B cell (primary cell): ENCODE data around the gene XPO4.

ENCODE experiments used
- EZH2 ChIP-seq: IDR thresholded peaks from 2 replicates; pipeline ENCODE4 v1.6.1; 2012; ENCODE audit warnings: borderline replicate concordance, low read depth, mild to moderate bottlenecking, moderate library complexity, low read length; ENCODE audit not compliant: insufficient read depth, poor library complexity, severe bottlenecking
- TF ChIP-seq, protein P1 (sequence below): fragments of 200-600 bp; IDR thresholded peaks from one replicate; pipeline ENCODE4 v1.8.0; 2022; ENCODE audit warnings: antibody characterized with exemption, mild to moderate bottlenecking

GRCh38 chr13:20860844-20861243 is 41.7 kb downstream of the XPO4 start:
- TF ChIP-seq, protein P1, sequence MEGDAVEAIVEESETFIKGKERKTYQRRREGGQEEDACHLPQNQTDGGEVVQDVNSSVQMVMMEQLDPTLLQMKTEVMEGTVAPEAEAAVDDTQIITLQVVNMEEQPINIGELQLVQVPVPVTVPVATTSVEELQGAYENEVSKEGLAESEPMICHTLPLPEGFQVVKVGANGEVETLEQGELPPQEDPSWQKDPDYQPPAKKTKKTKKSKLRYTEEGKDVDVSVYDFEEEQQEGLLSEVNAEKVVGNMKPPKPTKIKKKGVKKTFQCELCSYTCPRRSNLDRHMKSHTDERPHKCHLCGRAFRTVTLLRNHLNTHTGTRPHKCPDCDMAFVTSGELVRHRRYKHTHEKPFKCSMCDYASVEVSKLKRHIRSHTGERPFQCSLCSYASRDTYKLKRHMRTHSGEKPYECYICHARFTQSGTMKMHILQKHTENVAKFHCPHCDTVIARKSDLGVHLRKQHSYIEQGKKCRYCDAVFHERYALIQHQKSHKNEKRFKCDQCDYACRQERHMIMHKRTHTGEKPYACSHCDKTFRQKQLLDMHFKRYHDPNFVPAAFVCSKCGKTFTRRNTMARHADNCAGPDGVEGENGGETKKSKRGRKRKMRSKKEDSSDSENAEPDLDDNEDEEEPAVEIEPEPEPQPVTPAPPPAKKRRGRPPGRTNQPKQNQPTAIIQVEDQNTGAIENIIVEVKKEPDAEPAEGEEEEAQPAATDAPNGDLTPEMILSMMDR, result no peak
- no peak for TF ChIP-seq EZH2
